ENCODE measurements around the gene SRSF7.

DNA sequence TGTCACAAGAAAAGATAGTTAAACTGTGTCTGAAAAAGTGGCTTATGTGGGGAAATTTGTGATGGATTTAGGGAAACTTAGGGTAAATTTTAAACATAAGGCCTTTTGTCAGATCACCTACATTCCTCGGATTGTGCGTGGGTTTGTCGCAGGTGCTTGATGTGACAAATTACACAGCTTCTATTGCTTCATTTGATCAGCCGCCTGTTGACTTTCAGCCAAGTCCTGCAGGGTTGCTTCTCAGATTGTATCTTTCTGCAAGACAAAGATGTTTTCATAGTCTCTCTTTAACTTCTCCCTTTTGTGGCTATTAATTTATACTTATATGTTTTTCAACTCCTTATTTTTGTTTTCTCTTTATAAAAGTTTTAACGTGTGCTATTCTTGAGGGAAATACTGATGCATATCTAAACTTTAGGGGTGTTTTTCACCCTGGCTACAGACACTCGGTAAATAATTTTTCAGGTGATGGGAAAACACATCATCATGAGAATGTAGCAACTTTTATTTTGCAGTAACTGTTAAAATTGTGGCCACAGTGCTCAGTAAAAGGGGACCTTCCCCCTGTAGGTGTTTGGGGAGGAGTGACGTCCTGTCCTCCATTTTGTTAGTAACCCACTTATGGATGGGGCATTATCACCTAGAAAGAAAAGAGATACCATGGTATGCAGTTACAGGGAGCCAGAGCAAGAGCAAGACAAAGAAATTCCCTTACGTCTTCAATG lies 53.9 kb downstream of the SRSF7 start:
- TF ChIP-seq, protein P1, sequence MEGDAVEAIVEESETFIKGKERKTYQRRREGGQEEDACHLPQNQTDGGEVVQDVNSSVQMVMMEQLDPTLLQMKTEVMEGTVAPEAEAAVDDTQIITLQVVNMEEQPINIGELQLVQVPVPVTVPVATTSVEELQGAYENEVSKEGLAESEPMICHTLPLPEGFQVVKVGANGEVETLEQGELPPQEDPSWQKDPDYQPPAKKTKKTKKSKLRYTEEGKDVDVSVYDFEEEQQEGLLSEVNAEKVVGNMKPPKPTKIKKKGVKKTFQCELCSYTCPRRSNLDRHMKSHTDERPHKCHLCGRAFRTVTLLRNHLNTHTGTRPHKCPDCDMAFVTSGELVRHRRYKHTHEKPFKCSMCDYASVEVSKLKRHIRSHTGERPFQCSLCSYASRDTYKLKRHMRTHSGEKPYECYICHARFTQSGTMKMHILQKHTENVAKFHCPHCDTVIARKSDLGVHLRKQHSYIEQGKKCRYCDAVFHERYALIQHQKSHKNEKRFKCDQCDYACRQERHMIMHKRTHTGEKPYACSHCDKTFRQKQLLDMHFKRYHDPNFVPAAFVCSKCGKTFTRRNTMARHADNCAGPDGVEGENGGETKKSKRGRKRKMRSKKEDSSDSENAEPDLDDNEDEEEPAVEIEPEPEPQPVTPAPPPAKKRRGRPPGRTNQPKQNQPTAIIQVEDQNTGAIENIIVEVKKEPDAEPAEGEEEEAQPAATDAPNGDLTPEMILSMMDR (IDR thresholded peaks at IDR 0.05): no peak
- TF ChIP-seq POLR2A (IDR thresholded peaks at IDR 0.05): no peak
